DMS 273 (cell line): ENCODE data around the gene STX4.

Experiments
- DNase-seq: peaks from one replicate; lab custom pipeline; 2025; ENCODE audit not compliant: unreplicated experiment; lab: John Stamatoyannopoulos, UW

Gene STX4

GRCh38 chr16:31082368-31083045 lies 49.1 kb downstream of the STX4 start:
- no peak for DNase-seq

- DNase-seq, result peak; percentile 37
Measured at GRCh38 chr16:31083081-31083480, 49.7 kb downstream of the STX4 start.

- DNase-seq, result no peak
Measured at GRCh38 chr16:31083556-31083955, 50.2 kb downstream of the STX4 start.

- DNase-seq, result no peak
Measured at GRCh38 chr16:31083981-31084380, 50.6 kb downstream of the STX4 start.

- DNase-seq, result peak; percentile 35
Measured at GRCh38 chr16:31084584-31085302, 51.4 kb downstream of the STX4 start.

GRCh38 chr16:31085411-31085810 lies 52.1 kb downstream of the STX4 start:
- DNase-seq, result peak; percentile 34

GRCh38 chr16:31085873-31086628 lies 52.7 kb downstream of the STX4 start:
- DNase-seq, result no peak

- DNase-seq, result no peak
Measured at GRCh38 chr16:31086629-31086906, 53.2 kb downstream of the STX4 start.

GRCh38 chr16:31087481-31087880 lies 54.1 kb downstream of the STX4 start:
- DNase-seq, result no peak

- no peak for DNase-seq
Measured at GRCh38 chr16:31087971-31088370, 54.6 kb downstream of the STX4 start.

- DNase-seq, result no peak
Measured at GRCh38 chr16:31088459-31089183, 55.3 kb downstream of the STX4 start, which contains the start of gene PRSS53. PRSS53 (minus strand) TSS chr16:31088943; CDS start chr16:31088809, 134 bp downstream.

GRCh38 chr16:31089199-31089598 lies 55.8 kb downstream of the STX4 start:
- DNase-seq, result no peak
